Cerebellar cortex (tissue), 1 donor: Measurements from ENCODE around the gene BFSP2.
"Not testable (repeated sequence)": the region's sequence is repeated elsewhere in the genome, so short reads cannot be mapped to it uniquely, and the experiment has no call there.

Experiments
- DNase-seq: peaks from one replicate; pipeline ENCODE4 v3.0.0-alpha.2; 2015; ENCODE audit warnings: low spot score

The BFSP2 gene

GRCh38 chr3:133520286-133520685, 120.4 kb downstream of the BFSP2 start:
- DNase-seq: no peak

GRCh38 chr3:133520938-133521337, 121.1 kb downstream of the BFSP2 start:
- DNase-seq: not testable (repeated sequence)

GRCh38 chr3:133521946-133522345, 122.1 kb downstream of the BFSP2 start:
- DNase-seq: no peak

- DNase-seq: not testable (repeated sequence)
These were observed 123.9 kb downstream of the BFSP2 start for GRCh38 chr3:133523758-133524157.
